ENCODE results near the gene GPR179.

GPR179 gene, protein sequence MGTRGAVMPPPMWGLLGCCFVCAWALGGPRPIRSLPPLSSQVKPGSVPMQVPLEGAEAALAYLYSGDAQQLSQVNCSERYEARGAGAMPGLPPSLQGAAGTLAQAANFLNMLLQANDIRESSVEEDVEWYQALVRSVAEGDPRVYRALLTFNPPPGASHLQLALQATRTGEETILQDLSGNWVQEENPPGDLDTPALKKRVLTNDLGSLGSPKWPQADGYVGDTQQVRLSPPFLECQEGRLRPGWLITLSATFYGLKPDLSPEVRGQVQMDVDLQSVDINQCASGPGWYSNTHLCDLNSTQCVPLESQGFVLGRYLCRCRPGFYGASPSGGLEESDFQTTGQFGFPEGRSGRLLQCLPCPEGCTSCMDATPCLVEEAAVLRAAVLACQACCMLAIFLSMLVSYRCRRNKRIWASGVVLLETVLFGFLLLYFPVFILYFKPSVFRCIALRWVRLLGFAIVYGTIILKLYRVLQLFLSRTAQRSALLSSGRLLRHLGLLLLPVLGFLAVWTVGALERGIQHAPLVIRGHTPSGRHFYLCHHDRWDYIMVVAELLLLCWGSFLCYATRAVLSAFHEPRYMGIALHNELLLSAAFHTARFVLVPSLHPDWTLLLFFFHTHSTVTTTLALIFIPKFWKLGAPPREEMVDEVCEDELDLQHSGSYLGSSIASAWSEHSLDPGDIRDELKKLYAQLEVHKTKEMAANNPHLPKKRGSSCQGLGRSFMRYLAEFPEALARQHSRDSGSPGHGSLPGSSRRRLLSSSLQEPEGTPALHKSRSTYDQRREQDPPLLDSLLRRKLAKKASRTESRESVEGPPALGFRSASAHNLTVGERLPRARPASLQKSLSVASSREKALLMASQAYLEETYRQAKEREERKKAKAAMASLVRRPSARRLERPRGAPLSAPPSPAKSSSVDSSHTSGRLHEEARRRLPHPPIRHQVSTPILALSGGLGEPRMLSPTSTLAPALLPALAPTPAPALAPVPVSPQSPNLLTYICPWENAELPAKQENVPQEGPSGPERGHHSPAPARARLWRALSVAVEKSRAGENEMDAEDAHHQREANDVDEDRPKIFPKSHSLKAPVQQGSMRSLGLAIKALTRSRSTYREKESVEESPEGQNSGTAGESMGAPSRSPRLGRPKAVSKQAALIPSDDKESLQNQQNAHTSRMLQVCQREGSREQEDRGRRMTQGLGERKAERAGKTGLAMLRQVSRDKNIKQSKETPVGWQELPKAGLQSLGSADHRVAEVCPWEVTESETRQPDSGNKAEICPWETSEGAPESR (N-terminal part only)

DNA sequence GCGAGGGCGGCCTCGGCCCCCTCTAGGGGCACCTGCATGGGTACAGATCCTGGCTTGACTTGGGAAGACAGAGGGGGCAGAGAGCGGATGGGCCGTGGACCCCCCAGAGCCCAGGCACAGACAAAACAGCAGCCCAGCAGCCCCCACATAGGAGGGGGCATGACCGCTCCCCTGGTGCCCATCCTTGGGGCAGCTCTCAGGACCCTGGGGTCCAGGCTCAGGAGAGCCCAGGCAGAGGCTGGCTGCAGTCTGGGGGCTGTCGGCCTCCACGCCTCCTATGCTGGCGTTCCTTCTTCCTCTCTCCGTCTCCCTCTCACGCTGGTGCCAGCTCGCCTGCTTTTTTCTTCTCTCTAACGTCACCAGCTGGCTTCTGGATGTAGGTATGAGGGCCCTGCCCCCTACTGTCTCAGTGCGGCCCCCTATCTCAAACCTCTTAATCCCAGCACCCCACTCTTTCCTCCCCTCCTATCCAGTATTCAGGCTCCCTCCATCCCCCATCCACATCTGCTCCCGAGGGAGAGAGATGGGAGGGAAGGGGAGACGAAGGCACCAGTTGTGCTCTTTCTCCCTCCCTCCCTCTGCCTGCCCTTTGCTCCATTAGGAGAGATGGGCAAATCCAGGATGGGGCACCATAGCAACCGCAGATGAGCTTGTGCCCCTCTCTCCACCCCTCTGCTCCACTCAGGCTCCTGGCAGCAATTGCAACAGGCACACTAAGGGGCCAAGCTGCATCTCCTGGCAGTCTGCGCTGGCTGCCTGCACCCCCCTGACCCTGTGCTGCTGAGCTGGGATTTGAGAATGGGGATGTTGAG is at the start of gene GPR179:
GPR179 (minus strand) TSS at position 349 of the 812 bp plus-strand sequence; CDS start at position 182, 167 bp downstream.
- ATAC-seq = no peak
- TF ChIP-seq CSRNP3 (CRISPR knock-in tag; IDR thresholded peaks at IDR 0.05) (no peak), ESRRG (CRISPR knock-in tag; IDR thresholded peaks at IDR 0.05) (no peak), CREB5 (CRISPR knock-in tag; IDR thresholded peaks at IDR 0.05; ENCODE audit: low read depth) (no peak), GLIS3 (CRISPR knock-in tag; IDR thresholded peaks at IDR 0.05) (no peak), RARB (CRISPR knock-in tag; IDR thresholded peaks at IDR 0.05) (no peak), ZNF565 (CRISPR knock-in tag; conservative IDR thresholded peaks at IDR 0.05; ENCODE audit: low read depth) (no peak), BACH2 (CRISPR knock-in tag; IDR thresholded peaks at IDR 0.05; ENCODE audit: borderline replicate concordance) (no peak), TOX (CRISPR knock-in tag; IDR thresholded peaks at IDR 0.05; ENCODE audit: borderline replicate concordance) (no peak), TSHZ2 (CRISPR knock-in tag; IDR thresholded peaks at IDR 0.05) (no peak), ISL1 (CRISPR knock-in tag; IDR thresholded peaks at IDR 0.05) (no peak), ZFP3 (CRISPR knock-in tag; IDR thresholded peaks at IDR 0.05) (no peak)
- TF ChIP-seq, protein P1, sequence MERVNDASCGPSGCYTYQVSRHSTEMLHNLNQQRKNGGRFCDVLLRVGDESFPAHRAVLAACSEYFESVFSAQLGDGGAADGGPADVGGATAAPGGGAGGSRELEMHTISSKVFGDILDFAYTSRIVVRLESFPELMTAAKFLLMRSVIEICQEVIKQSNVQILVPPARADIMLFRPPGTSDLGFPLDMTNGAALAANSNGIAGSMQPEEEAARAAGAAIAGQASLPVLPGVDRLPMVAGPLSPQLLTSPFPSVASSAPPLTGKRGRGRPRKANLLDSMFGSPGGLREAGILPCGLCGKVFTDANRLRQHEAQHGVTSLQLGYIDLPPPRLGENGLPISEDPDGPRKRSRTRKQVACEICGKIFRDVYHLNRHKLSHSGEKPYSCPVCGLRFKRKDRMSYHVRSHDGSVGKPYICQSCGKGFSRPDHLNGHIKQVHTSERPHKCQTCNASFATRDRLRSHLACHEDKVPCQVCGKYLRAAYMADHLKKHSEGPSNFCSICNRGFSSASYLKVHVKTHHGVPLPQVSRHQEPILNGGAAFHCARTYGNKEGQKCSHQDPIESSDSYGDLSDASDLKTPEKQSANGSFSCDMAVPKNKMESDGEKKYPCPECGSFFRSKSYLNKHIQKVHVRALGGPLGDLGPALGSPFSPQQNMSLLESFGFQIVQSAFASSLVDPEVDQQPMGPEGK (CRISPR knock-in tag; IDR thresholded peaks at IDR 0.05; ENCODE audit: borderline replicate concordance) = no peak

DNA sequence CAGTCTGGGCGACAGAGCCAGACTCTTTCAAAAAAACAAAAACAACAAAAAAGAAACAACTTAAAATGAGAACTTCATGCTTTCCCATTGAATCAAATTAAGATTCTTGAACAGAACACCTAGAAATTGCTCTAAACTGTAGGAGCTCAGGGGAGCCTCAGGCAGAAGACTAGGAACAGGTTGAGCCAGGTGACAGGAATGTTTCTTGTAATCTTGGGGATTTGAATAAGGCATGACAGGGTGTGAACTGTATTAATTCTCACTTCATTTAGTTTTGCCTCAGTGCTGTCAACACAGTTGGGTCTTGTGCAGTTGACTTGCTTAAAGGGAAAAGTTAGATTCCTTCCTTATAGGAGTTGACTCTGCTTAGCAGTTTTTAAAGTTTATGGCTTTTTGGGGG is 35.7 kb upstream of the GPR179 start:
- ATAC-seq = no peak
- TF ChIP-seq TSHZ2 (CRISPR knock-in tag; IDR thresholded peaks at IDR 0.05) (no peak), CSDC2 (CRISPR knock-in tag; IDR thresholded peaks at IDR 0.05) (no peak), ISL1 (CRISPR knock-in tag; IDR thresholded peaks at IDR 0.05) (no peak), CREB5 (CRISPR knock-in tag; IDR thresholded peaks at IDR 0.05; ENCODE audit: low read depth) (no peak), PPARA (CRISPR knock-in tag; IDR thresholded peaks at IDR 0.05; ENCODE audit: borderline replicate concordance) (no peak), ZNF8 (CRISPR knock-in tag; IDR thresholded peaks at IDR 0.05) (no peak), ZC3H10 (CRISPR knock-in tag; IDR thresholded peaks at IDR 0.05) (no peak), CSRNP3 (CRISPR knock-in tag; IDR thresholded peaks at IDR 0.05) (no peak), TOX (CRISPR knock-in tag; IDR thresholded peaks at IDR 0.05; ENCODE audit: borderline replicate concordance) (no peak), SNAI2 (CRISPR knock-in tag; IDR thresholded peaks at IDR 0.05) (no peak), TCF4 (CRISPR knock-in tag; IDR thresholded peaks at IDR 0.05; ENCODE audit: borderline replicate concordance) (no peak), RARB (CRISPR knock-in tag; IDR thresholded peaks at IDR 0.05) (no peak), BACH2 (CRISPR knock-in tag; IDR thresholded peaks at IDR 0.05; ENCODE audit: borderline replicate concordance) (no peak)

Data from SK-N-SH treated with all-trans-retinoic acid at 6 μM for 48 hours (cell line).